ENCODE data around the gene METTL6.
"Not testable (repeated sequence)": the region's sequence is repeated elsewhere in the genome, so short reads cannot be mapped to it uniquely, and the experiment has no call there.

The METTL6 gene

GRCh38 chr3:15427182-15427880, at the start of gene METTL6, which contains the start of gene EAF1:
TSS of gene METTL6 (minus strand) at chr3:15427544. CDS start at chr3:15426511, 1,033 bp downstream.
TSS of gene EAF1 (plus strand) at chr3:15427598. CDS start at chr3:15427780, 182 bp downstream.
- DNase-seq (ENCODE audit: low spot score) = peak; percentile 76

- no peak for DNase-seq (ENCODE audit: low spot score)
These were observed 49.0 kb upstream of the METTL6 start for GRCh38 chr3:15476378-15476777.

DNA sequence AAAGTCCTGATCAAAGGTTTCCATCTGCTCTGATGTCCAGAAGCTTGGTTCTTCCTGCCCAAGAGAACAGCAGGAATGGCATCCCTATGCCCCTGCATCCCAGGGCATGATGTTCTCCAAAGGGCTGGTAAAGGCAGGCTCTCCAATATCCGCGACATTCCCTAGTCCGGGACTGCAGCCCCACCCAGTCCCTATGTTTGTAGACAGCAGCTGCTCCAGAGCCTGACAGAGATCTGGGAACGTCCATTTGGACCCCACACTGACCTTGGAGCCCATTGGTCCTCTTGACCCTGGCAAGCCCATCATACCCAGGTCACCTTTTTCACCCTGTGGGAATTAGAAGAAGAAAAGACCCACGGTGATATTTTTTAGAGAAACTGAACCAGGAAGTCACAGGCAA, 47.8 kb upstream of the METTL6 start:
- no peak for DNase-seq (ENCODE audit: low spot score)

DNA sequence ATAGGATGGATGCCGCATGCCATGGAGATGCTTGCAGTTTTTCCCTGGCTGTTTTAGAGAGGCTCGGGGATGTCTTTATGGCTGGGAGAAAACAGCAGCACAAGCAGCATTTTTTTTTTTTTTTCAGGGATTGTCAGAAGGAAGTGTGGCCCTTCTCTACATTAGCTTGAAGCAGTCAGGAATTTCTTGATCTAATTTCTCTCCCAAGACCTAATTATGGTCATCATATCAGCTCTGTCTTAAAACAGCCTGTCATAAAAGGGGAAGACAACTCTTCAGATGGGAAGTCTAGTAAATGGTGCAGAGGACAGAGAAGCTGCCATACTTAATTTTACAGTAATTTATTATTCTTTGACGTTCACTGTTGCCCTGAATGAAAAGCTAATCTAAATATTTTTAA, 44.5 kb upstream of the METTL6 start:
- no peak for DNase-seq (ENCODE audit: low spot score)

DNA sequence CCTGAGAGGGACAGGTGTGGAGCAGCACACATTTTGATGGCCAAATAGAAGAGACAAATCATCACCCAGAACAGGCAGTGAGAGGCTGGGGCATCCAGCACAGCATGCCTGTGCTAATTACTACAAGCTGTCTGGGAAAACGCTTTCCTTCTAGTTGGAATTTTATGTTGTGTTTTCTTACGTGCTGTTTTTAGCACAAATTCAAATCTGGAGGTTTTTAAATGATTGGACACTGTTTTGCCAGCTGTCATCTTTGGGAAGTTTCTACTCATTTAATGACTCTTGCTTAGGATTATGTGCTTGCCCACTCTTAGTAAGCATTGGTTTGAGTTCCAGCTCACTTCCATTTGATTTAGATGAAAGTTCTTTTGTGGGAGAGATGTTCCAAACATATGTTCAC, 43.5 kb upstream of the METTL6 start:
- DNase-seq (ENCODE audit: low spot score) = no peak

- no peak for DNase-seq (ENCODE audit: low spot score)
These were observed 42.9 kb upstream of the METTL6 start for GRCh38 chr3:15470261-15470660.

DNA sequence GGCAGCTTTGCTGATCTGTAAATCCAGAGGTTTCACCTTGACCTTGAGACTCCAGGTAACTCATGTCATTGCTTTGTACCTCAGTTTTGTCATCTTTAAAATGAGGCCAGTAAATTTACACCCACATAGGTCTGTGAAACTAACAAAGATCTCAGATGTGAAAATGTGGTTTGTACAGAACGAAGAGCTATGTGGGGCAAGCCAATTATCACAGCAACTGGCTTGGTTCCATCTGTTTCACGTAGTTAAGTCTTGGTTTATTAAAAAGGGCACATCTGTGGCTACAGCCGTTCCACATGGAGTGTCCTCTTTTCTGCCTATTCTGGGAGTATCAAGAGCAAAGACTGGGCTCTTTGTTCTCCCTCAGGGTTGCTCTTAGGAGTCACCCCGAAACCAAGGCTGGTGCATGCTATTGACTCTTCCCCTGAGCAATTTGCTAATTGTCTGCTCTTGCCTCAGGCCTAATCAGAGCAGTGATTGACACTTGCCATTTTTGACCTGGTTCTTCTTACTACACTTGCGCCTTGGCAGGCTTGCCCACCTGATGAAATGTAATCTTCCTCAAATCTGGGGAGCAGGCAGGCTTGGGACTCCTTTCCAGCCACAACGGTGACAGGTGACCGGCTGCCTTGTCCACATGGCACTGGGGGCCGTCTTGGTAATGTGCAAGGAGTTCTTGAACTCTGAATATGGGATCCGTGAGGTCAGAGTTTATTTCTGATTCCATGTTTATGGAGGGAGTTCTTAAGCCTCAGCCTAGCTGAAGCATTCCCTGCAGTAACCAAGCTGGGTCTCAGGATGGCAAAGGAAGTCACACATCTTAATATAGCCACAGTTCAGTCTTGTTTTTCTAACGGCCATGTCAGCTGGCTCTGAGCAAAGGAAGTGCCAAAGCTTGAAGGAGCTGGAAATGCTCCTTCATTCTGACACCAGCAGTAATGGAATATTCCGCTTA, 40.2 kb upstream of the METTL6 start:
- DNase-seq (ENCODE audit: low spot score) = peak; percentile 20

DNA sequence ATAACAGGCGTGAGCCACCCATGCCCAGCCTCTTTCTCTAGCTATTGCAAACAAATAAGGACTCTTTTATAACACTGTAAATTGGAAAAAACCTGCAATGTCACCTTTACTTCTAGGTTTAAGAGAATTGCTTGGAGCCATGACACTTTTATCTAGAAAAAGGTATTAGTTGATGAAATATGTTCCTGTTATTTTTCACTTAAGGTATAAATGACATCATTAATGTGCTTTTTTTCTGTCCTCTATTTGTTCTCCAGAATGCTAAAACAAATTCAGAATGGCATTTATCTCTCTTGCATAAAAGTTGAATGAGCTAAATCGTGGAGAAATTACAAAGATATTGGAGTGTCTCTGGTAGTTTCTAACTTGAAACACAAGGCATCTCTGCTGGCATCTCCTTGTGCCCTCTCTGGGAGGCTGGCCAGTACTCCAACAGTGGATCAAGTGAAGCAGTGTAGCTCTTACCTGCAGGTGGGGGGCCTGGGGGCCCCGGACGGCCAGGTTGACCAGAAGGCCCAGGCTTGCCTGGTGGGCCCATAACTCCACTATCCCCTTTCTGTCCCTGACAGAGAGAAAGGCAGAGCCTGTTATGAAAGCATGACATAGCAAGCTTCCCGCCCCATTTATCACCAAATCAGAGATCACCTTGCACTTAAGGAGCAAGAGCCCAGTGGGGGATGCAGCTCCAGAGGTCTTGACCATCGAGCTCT, 38.7 kb upstream of the METTL6 start:
- no peak for DNase-seq (ENCODE audit: low spot score)

DNA sequence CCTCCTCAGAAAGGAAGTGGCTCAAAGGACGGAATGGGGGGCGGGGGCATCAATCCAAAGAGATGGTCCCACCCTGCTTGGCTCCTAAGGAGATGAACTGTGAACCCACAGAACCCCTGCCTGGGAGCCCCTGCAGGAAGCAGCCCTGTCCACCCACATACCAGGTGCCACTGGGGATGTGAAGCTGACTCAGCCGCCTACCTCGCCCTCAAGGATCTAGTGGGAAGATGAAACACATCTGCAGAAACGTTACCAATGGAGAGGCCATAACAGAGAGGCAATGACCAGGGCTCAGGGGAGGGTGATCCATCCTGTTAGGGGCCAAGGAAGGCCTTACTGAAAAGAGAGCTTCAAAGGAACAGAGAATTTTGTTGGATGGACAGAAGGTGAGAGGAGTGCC, 35.1 kb upstream of the METTL6 start:
- DNase-seq (ENCODE audit: low spot score) = no peak

GRCh38 chr3:15460891-15461531, 33.7 kb upstream of the METTL6 start:
- DNase-seq (ENCODE audit: low spot score) = no peak

GRCh38 chr3:15458212-15458780, 31.0 kb upstream of the METTL6 start:
- no peak for DNase-seq (ENCODE audit: low spot score)

DNA sequence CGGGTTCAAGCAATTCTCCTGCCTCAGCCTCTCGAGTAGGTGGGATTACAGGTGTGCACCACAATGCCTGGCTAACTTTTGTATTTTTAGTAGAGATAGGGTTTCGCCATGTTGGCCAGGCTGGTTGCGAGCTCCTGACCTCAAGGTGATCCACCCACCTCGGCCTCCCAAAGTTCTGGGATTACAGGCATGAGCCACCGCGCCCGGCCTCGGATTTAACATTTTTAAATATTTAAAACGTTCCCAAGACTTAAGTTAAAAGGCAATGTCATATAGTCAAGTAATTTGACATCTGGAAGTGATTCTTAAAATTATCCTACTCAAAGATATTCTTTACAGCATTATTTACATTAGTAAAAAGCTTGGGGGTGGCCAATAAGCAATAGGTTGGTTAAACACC, 29.6 kb upstream of the METTL6 start:
- not testable (repeated sequence) for DNase-seq (ENCODE audit: low spot score)

DNA sequence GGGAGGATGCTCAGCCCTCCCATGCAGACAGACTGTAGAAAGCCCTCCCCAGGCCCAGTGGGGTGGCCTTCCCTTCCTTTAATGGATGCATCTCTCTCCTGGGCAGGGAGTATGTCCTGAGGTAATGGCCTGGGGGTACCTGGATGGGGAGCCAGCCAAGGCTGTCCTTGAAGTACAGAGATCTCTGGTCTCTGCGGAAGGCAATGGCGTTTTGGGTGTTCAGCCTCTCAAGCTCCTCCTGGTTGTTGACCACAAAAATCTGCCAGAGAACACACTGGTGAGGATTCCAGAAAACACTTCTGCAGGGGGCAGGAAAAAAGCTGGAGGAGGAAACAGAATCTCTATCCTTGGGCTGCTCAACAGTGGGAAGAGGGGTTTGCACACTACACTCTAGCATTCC, 29.0 kb upstream of the METTL6 start:
- no peak for DNase-seq (ENCODE audit: low spot score)

- DNase-seq (ENCODE audit: low spot score) = no peak
These were observed 28.4 kb upstream of the METTL6 start for GRCh38 chr3:15455756-15456155.

DNA sequence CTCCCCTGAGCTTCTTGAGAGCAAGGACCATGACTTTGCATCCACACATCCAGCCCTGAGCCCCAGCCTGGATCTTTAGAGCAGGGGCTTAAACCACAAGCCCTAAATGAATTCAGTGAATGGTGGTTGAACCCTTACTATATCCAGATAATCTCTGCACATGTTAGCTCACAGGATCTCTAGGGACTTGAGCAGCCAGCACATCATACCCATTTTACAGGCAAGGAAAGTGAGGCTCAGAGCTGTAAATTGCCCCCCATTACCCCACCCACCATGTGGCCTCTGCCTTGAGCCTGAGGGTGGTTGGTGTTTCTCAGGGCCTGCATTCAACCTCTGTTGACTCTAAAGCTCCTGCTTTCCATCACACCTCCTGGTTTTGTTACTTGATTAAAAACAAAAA, 27.6 kb upstream of the METTL6 start:
- DNase-seq (ENCODE audit: low spot score) = no peak

- no peak for DNase-seq (ENCODE audit: low spot score)
These were observed 26.8 kb upstream of the METTL6 start for GRCh38 chr3:15453991-15454625.

DNA sequence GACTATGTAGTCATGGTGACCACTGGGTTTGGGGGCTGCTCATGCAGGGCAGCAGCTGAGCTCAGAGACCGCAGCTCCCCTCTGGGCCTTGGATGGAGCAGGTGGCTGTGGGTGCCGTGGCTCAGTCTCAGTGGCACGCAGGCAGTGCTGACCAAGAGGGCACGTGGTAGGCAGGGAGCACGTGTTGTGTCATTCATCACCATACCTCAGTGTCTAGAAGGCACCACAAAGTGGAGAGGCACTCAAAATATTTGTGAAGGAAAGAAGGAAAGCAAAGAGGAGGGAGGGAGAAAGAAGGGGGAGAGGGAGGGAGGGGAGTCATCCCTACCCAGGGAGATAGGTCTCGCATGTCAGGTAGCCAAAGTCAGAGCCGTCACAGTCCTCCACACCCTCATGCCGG, 26.2 kb upstream of the METTL6 start:
- no peak for DNase-seq (ENCODE audit: low spot score)

DNA sequence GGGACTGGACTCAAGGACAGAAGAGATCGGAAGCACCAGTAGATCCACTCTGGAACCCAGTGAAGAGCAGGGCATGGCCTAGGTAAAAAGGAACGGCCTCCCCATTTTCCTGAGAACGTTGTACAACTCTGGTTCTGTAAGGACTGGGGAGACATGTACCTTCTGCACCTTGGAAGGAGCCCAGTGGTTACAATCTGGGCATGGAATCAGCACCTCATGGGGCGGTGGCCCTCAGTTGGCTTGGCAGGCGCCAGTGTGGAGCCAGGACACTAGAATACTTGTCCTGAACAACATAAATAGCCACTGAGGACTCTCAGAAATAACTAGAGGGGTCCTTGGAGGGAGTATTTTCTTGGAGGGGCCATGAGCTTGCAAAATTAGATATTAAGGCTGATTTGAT, 25.6 kb upstream of the METTL6 start:
- DNase-seq (ENCODE audit: low spot score) = no peak

GRCh38 chr3:15452156-15452555, 24.8 kb upstream of the METTL6 start:
- DNase-seq (ENCODE audit: low spot score) = no peak

DNA sequence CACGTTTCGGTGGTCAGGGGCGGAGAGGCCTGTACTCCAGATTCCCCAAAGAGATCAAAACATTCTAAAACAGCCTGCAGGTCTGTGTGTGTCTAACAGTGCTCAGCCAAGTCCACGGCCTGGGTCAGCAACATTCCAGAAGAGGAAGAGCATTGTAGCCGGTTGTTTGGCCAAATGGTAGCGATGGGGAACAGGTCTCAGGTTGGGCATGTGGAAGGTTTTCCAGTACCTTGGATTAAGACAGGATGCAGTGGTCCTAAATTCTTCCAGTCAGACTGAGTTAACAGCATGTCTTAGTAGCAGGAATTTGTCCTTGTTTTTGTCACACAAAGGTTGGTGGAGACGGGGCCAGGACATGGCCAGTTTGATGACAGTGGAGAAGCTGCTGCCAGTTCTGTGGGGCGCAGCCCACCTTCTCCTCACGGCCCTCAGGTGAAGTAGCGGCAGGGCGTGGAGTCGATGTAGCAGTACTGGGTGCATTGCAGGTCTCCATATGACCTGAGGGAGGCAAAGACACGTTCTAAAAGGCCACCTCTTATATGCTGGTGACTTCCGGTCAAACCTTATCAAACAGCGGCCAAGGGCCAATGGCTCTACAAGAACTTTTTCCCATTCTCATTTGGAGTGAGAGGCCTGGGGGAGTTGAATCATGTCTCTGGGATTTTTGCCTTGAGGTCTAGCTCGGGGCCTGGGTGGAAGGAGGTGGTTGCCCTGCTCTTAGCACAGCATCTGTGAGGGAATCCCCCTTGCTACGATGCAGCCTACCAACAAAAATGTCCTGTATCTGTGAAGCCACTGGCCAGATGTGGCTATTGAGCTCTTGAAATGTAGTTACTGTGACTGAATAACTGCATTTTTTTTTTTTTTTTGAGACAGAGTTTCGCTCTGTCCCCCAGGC, 24.1 kb upstream of the METTL6 start:
- no peak for DNase-seq (ENCODE audit: low spot score)

Data from pons (tissue), 1 donor.